Sigmoid colon (tissue), 4 donors: ENCODE measurements around the gene NACA2.

ENCODE experiments used
- EP300 ChIP-seq, 4 donors: sonication (generic); formaldehyde crosslinking; IDR thresholded peaks; one replicate each; pipeline ENCODE4 v1.6.1; 2017; ENCODE audit warnings: antibody characterized with exemption in 4 of 4
- POLR2A ChIP-seq, 2 donors: fragments of 450-650 bp; IDR thresholded peaks; one replicate each; pipeline ENCODE4 v1.6.1; 2016; ENCODE audit warnings: antibody characterized with exemption in 2 of 2, mild to moderate bottlenecking in 2 of 2, moderate library complexity in 2 of 2
- TF ChIP-seq, protein P1 (sequence below), 4 experiments: fragments of 450-650 bp in 3 of 4; fragments of 200-600 bp in 1 of 4; IDR thresholded peaks; one replicate each; pipeline ENCODE4 v1.5.1; 2016 to 2019; ENCODE audit warnings: antibody characterized with exemption in 4 of 4, mild to moderate bottlenecking in 3 of 4, moderate library complexity in 2 of 4

DNA sequence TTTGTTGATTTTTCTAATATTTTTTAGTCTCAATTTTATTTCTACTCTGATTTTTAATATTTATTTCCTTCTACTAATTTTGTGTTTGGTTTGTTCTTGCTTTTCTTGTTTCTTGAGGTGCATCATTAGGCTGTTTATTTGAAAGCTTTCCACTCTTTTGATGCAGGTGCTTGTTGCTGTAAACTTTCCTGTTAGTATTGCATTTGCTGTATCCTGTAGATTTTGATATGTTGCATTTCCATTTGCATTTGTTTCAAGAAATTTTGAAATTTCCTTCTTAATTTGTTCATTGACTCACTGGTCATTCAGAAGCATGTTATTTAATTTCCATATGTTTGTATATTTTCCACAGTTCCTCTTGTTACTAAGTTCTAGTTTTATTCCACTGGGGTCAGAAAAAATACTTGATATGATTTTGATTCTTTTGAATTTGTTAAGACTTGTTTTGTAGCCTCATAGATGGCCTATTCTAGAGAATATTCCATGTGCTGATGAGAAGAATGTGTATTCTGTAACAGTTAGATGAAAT, 43.1 kb upstream of the NACA2 start:
- TF ChIP-seq, protein P1, sequence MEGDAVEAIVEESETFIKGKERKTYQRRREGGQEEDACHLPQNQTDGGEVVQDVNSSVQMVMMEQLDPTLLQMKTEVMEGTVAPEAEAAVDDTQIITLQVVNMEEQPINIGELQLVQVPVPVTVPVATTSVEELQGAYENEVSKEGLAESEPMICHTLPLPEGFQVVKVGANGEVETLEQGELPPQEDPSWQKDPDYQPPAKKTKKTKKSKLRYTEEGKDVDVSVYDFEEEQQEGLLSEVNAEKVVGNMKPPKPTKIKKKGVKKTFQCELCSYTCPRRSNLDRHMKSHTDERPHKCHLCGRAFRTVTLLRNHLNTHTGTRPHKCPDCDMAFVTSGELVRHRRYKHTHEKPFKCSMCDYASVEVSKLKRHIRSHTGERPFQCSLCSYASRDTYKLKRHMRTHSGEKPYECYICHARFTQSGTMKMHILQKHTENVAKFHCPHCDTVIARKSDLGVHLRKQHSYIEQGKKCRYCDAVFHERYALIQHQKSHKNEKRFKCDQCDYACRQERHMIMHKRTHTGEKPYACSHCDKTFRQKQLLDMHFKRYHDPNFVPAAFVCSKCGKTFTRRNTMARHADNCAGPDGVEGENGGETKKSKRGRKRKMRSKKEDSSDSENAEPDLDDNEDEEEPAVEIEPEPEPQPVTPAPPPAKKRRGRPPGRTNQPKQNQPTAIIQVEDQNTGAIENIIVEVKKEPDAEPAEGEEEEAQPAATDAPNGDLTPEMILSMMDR (IDR thresholded peaks at IDR 0.05), result no peak
- TF ChIP-seq POLR2A (IDR thresholded peaks at IDR 0.05) (no peak), EP300 (IDR thresholded peaks at IDR 0.05) (no peak)
